ENCODE data around the gene ARL9. TPM values are rescaled to one million over a fixed set of nuclear protein-coding genes. Genes with fewer than 3 reads are reported as not detected.

The ARL9 gene
- polyA plus RNA-seq, 5 donors: 0.37 to 1.2 (median 0.80) TPM

- no peak for DNase-seq
Measured at GRCh38 chr4:56531149-56531770, 25.7 kb downstream of the ARL9 start.

GRCh38 chr4:56531823-56532222 is 26.2 kb downstream of the ARL9 start:
- DNase-seq: no peak

- no peak for DNase-seq
Measured at GRCh38 chr4:56532239-56532638, 26.6 kb downstream of the ARL9 start.

- no peak for DNase-seq
Measured at GRCh38 chr4:56535915-56536314, 30.3 kb downstream of the ARL9 start.

GRCh38 chr4:56537147-56537546 is 31.6 kb downstream of the ARL9 start:
- DNase-seq: no peak

GRCh38 chr4:56540826-56541225 is 35.2 kb downstream of the ARL9 start:
- DNase-seq: no peak

- peak; percentile 81 to 82 for DNase-seq
Measured at GRCh38 chr4:56544573-56545131, 39.1 kb downstream of the ARL9 start.

- DNase-seq: no peak
Measured at GRCh38 chr4:56550642-56551041, 45.1 kb downstream of the ARL9 start.

GRCh38 chr4:56551516-56551915 is 45.9 kb downstream of the ARL9 start:
- DNase-seq: no peak

- DNase-seq: no peak
Measured at GRCh38 chr4:56552273-56552672, 46.7 kb downstream of the ARL9 start.

- DNase-seq: no peak
Measured at GRCh38 chr4:56570041-56570440, 64.5 kb downstream of the ARL9 start.

Other genes starting within 250 kb of the ARL9 start
- gene AASDH, start 118.3 kb upstream of the ARL9 start, polyA plus RNA-seq (ENCODE audit: insufficient read depth in 1 of 5, insufficient read length in 5 of 5, low replicate concordance in 1 of 5): 10 to 100 TPM; 18.3 to 31.5 (median 28.9) TPM
- 10 to 100 TPM; 18.1 to 31.3 (median 23.1) TPM for gene PPAT, start 70.2 kb upstream of the ARL9 start, polyA plus RNA-seq (ENCODE audit: insufficient read depth in 1 of 5, insufficient read length in 5 of 5, low replicate concordance in 1 of 5)
- 100 to 1,000 TPM in 4 of 5 donors, 10 to 100 TPM in 1; 95.6 to 139 (median 130) TPM for gene PAICS, start 69.5 kb upstream of the ARL9 start, polyA plus RNA-seq (ENCODE audit: insufficient read depth in 1 of 5, insufficient read length in 5 of 5, low replicate concordance in 1 of 5)
- gene SRP72, start 38.2 kb upstream of the ARL9 start, polyA plus RNA-seq (ENCODE audit: insufficient read depth in 1 of 5, insufficient read length in 5 of 5, low replicate concordance in 1 of 5): 100 to 1,000 TPM in 4 of 5 donors, 10 to 100 TPM in 1; 96.3 to 148 (median 128) TPM
- gene HOPX, start 175.5 kb downstream of the ARL9 start, polyA plus RNA-seq (ENCODE audit: insufficient read depth in 1 of 5, insufficient read length in 5 of 5, low replicate concordance in 1 of 5): 10 to 100 TPM; 29.8 to 46.2 (median 37.4) TPM

All from right lung (tissue), 5 donors.